ENCODE data around the gene DMXL2.

The DMXL2 gene

GRCh38 chr15:51405693-51406523, 216.7 kb downstream of the DMXL2 start:
- DNase-seq (ENCODE audit: low spot score) = no peak

GRCh38 chr15:51403946-51404695, 218.4 kb downstream of the DMXL2 start:
- DNase-seq (ENCODE audit: low spot score) = no peak

- peak; percentile 44 for DNase-seq (ENCODE audit: low spot score)
These were observed 219.3 kb downstream of the DMXL2 start for GRCh38 chr15:51403072-51403878.

GRCh38 chr15:51401872-51402517, 220.6 kb downstream of the DMXL2 start:
- no peak for DNase-seq (ENCODE audit: low spot score)

- no peak for DNase-seq (ENCODE audit: low spot score)
These were observed 221.4 kb downstream of the DMXL2 start for GRCh38 chr15:51401051-51401780.

GRCh38 chr15:51398626-51399025, 223.9 kb downstream of the DMXL2 start:
- DNase-seq (ENCODE audit: low spot score) = no peak
